Stomach (tissue), 9 donors: ENCODE data around the gene CCDC137. TPM values are rescaled to one million over a fixed set of nuclear protein-coding genes. Genes with fewer than 3 reads are reported as not detected.

Source experiments
- DNase-seq, 2 donors: peaks; one replicate each; pipeline versions ENCODE4 v3.0.0 to v3.0.0-alpha.2; 2013 to 2019
- H3K27ac ChIP-seq, 5 donors: fragments of 200-600 bp in 4 of 5; sonication (generic) in 4 of 5; one replicate each; pipeline ENCODE4 v1.5.1; 2013 to 2019; ENCODE audit warnings: mild to moderate bottlenecking in 1 of 5, moderate library complexity in 1 of 5
- H3K27me3 ChIP-seq, 3 donors: fragments of 200-600 bp; sonication (generic); one replicate each; pipeline ENCODE4 v1.5.1; 2017 to 2019; ENCODE audit warnings: mixed run types in 1 of 3
- H3K36me3 ChIP-seq, 4 donors: fragments of 200-600 bp; sonication (generic); 1 replicate in 3 of 4; 2 replicates in 1 of 4; pipeline ENCODE4 v1.5.1; 2016 to 2019
- H3K4me1 ChIP-seq, 4 donors: fragments of 200-600 bp; sonication (generic); one replicate each; pipeline ENCODE4 v1.5.1; 2016 to 2019
- H3K4me3 ChIP-seq, 4 donors: fragments of 200-600 bp; sonication (generic) in 3 of 4; one replicate each; pipeline ENCODE4 v1.5.1; 2016 to 2019; ENCODE audit warnings: mild to moderate bottlenecking in 1 of 4
- H3K9me3 ChIP-seq, 4 donors: fragments of 200-600 bp; sonication (generic); one replicate each; pipeline ENCODE4 v1.5.1; 2016 to 2019
- EP300 ChIP-seq: sonication (generic); formaldehyde crosslinking; IDR thresholded peaks from one replicate; pipeline ENCODE4 v1.6.1; 2017; ENCODE audit warnings: antibody characterized with exemption
- POLR2A ChIP-seq, 4 donors: fragments of 450-650 bp; IDR thresholded peaks; one replicate each; pipeline ENCODE4 v1.6.1; 2016; ENCODE audit warnings: antibody characterized with exemption in 4 of 4, control low read depth in 2 of 4, mild to moderate bottlenecking in 1 of 4, moderate library complexity in 1 of 4
- POLR2AphosphoS5 ChIP-seq, 3 donors: sonication (generic); formaldehyde crosslinking; IDR thresholded peaks; one replicate each; pipeline ENCODE4 v1.6.1; 2016; ENCODE audit warnings: antibody characterized with exemption in 3 of 3
- WGBS, 5 donors: extraction: QIAGEN DNeasy Blood & Tissue Kit in 3 of 5; methylation state at CpG; one replicate each; pipeline versions ENCODE4 v1.1.5 to v1.1.7; 2013 to 2018; 5-methylcytosine and 5-hydroxymethylcytosine counted together
- intact Hi-C: fragments of 100-400 bp; cut with DNase I; formaldehyde crosslinking; loops from one replicate; pipeline ENCODE4 v1.15.1; 2023; ENCODE audit warnings: low total_unique reads
- polyA plus RNA-seq, 3 donors: library from polyadenylated mRNA; stranded (reverse); fragments of 200-250 nt; gene quantifications; one replicate each; pipeline ENCODE4 v1.2.3, GENCODE V29; 2013
- small RNA-seq, 4 donors: library from RNA; depleted of rRNA; stranded (forward); fragments of <200 nt; gene quantifications; one replicate each; pipeline ENCODE3, GENCODE V24; 2016
- total RNA-seq, 5 donors: library from RNA; depleted of rRNA; stranded (reverse); fragments of >200 nt; gene quantifications; one replicate each; pipeline versions ENCODE4 v1.1.0 to v1.2.3, GENCODE V29; 2014 to 2016
- TF ChIP-seq, protein P1 (sequence below), 7 experiments: fragments of 450-650 bp in 4 of 7; fragments of 200-600 bp in 3 of 7; sonication (generic) in 3 of 7; IDR thresholded peaks; one replicate each; pipeline ENCODE4 v1.5.1; 2016 to 2019; ENCODE audit warnings: antibody characterized with exemption in 7 of 7, control low read depth in 2 of 7, mild to moderate bottlenecking in 1 of 7
- donor health status: healthy with polysubstance abuse.
- donor health status: Bipolar disorder and iron deficiency.
- donor health status: healthy.

The CCDC137 gene
- total and polyA plus RNA-seq, 8 donors, result 0.58 to 279 (median 19.6) TPM

DNA sequence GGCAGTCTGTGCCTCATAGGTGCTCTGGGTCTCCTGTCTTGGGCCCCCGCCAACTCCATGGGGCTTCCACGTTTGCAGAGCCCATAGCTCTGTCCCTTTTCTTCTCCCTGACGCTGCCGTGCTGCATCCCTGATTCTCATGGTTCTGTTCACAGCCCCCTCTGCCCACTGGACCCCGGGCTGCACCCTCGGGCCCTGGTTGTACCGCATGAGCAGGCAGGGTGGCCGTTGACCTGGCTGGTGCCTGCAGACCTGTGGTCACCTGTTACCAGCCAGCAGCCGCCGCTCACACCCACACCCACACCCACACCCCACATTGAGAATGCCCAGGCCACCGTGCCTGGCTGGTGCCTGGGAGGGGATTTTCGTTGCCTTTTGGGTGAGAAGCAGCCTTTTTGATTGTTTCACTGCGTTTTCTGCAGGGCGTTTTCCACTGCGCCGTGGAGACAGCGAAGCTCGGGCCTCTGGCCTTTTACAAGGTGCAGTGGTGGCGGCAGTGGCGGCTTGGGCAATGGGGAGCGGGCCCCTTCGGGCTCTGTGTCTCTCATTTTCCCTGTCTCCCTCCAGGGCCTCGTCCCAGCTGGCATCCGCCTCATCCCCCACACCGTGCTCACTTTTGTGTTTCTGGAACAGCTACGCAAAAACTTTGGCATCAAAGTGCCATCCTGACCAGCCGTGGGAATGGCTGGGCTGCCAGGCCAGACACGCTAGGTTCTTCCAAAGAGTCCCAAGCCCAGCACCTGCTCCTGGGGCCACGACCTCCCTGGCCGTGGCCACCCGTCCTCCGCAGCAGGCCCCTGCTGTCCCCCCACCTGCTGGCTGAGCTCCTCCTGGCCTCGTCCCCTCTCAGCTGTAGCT is 53.1 kb downstream of the CCDC137 start:
- WGBS, 5 donors, result 84 to 91% (median 89%) methylated on average over 25 to 33 of the region's 33 CpGs

DNA sequence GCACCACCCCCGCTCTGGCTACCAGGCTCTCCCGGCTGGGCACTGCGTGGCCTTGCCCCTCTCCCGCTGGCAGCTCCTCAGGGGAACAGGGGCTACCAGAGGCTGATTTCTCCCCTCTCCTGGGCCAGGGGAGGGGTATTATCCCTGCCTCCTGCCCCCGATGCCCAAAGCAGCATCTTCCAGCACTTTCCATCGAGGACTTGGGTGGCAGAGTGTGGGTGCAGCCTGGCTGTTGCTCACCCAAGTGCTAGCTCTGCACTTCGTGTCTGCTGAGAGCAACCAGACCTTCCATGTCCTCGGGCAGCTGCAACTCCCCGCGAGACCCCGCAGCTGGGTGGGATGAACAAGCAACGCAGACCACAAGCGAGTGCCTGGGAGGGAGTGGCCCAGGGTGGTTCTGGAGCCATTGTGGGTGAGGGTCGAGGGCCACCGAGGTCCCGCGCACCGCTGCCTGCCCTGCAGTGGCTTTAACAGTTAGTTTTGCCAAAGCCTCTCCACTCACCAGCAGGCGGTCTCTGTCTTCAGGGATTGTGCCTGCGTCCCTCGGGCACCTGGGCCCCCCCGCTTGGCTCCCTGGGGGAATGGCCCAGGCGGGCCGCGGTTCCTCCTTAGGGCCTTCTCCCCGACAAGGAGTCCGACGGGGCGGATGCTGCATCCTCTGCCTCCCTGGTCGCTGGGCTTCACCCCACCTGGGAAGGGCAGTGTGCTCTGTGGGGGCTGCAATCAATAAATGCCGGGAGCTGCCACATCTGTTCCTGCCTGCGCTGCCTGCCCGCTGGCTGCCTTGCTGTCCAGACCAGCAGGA is 53.9 kb downstream of the CCDC137 start:
- intact Hi-C loops, result no loop called here
- Histone ChIP-seq H3K27me3 (peaks cover 0 to 12% (median 0%) of the 10 kb centered on the region in 3 donors), H3K4me1 (peaks cover 16 to 31% (median 30%) of the 10 kb centered on the region in 4 donors), H3K36me3 (peaks cover 4 to 51% (median 48%) of the 10 kb centered on the region in 4 donors), H3K9me3 (no peaks in the 10 kb centered on the region), H3K4me3 (no peak overlapping the region), H3K27ac (peak overlapping the region in 1 of 5 donors; percentile 13)
- no peak for TF ChIP-seq POLR2AphosphoS5 (IDR thresholded peaks at IDR 0.05)
- TF ChIP-seq EP300, result no peak
- DNase-seq, result no peak
- 78 to 91% (median 88%) methylated on average over 23 to 33 of the region's 33 CpGs for WGBS, 5 donors

More for the DNA sequence above, 53.1 kb downstream of the CCDC137 start:
- no peak overlapping the region for H3K27ac ChIP-seq
- peaks cover 0 to 8% (median 0%) of the 10 kb centered on the region in 3 donors for H3K27me3 ChIP-seq
- intact Hi-C loops, result no loop called here
- no peak overlapping the region for H3K4me3 ChIP-seq
- H3K4me1 ChIP-seq, result peaks cover 17 to 38% (median 34%) of the 10 kb centered on the region in 4 donors
- TF ChIP-seq, protein P1, sequence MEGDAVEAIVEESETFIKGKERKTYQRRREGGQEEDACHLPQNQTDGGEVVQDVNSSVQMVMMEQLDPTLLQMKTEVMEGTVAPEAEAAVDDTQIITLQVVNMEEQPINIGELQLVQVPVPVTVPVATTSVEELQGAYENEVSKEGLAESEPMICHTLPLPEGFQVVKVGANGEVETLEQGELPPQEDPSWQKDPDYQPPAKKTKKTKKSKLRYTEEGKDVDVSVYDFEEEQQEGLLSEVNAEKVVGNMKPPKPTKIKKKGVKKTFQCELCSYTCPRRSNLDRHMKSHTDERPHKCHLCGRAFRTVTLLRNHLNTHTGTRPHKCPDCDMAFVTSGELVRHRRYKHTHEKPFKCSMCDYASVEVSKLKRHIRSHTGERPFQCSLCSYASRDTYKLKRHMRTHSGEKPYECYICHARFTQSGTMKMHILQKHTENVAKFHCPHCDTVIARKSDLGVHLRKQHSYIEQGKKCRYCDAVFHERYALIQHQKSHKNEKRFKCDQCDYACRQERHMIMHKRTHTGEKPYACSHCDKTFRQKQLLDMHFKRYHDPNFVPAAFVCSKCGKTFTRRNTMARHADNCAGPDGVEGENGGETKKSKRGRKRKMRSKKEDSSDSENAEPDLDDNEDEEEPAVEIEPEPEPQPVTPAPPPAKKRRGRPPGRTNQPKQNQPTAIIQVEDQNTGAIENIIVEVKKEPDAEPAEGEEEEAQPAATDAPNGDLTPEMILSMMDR (IDR thresholded peaks at IDR 0.05), result no peak
- TF ChIP-seq POLR2A (IDR thresholded peaks at IDR 0.05), result no peak
- no peak for TF ChIP-seq POLR2AphosphoS5 (IDR thresholded peaks at IDR 0.05)
- no peak for TF ChIP-seq EP300
- no peaks in the 10 kb centered on the region for H3K9me3 ChIP-seq
- peaks cover 4 to 54% (median 49%) of the 10 kb centered on the region in 4 donors for H3K36me3 ChIP-seq
- no peak for DNase-seq

DNA sequence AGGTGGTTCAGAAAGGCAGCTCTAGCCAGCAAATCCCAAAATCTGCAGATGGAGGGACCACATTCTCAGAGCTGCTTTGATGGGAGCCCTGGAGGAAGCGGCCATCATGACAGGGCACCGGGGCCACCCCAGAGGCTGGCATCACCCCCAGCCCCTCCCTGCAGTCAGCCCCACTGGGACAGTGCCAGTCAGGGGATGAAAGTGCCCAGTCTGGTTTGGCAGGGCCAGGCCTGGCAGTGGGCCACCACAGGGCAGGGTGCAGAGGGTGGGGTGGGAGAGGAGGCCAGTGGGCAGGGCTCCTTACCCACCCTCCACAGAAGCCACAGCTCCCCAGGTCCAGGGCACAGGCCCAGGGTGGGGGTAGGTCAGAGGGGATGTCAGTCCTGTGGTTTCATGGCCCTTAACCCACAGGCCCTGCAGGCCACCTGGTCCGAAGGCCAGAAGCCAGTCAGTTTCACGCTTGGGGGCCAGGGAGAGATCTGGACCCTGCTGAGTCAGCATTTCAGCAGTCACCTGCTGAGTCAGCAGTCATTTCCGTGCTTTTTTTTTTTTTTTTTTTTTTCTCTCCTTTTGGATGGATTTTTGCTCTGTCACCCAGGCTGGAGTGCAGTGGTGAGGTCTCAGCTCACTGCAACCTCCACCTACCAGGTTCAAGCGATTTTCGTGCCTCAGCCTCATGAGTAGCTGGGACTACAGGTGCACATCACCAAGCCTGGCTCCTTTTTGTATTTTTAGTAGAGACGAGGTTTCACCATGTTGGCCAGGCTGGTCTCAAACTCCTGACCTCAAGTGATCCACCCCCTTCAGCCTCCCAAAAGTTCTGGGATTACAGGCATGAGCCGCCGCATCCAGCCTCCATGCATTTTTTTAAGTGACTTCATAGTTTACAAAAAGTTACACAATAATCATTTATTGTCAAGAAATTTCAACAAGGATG is 55.9 kb downstream of the CCDC137 start:
- no peaks in the 10 kb centered on the region for H3K9me3 ChIP-seq
- H3K36me3 ChIP-seq, result peaks cover 4 to 33% (median 32%) of the 10 kb centered on the region in 4 donors
- peaks cover 0 to 26% (median 0%) of the 10 kb centered on the region in 3 donors for H3K27me3 ChIP-seq
- 28 to 43% (median 37%) methylated on average over 8 to 10 of the region's 10 CpGs for WGBS, 5 donors
- peak overlapping the region; percentile 30 to 76 (median 65) for H3K27ac ChIP-seq
- intact Hi-C loops, result no loop called here
- no peak overlapping the region for H3K4me3 ChIP-seq
- DNase-seq, result peak; percentile 70 to 94
- peaks cover 16 to 45% (median 32%) of the 10 kb centered on the region in 4 donors for H3K4me1 ChIP-seq
- peak in 2 of 3 donors; percentile 65 to 82 for TF ChIP-seq POLR2AphosphoS5 (IDR thresholded peaks at IDR 0.05)
- TF ChIP-seq, protein P1 (IDR thresholded peaks at IDR 0.05), result no peak

Small RNA genes within 50 kb of the gene (small RNA-seq; reads per million reads assigned to genes)
- gene MIR6786, result 0 to 0.20 (median 0) reads per million in 4 donors

Other genes starting within 250 kb of the CCDC137 start
- 1,000 to 10,000 TPM in 4 of 5 donors, 100 to 1,000 TPM in 1; 978 to 2,952 (median 1,777) TPM for gene ACTG1, start 153.9 kb upstream of the CCDC137 start, total RNA-seq
- 1,000 to 10,000 TPM; 1,866 to 2,457 (median 2,070) TPM for gene ACTG1, start 153.9 kb upstream of the CCDC137 start, polyA plus RNA-seq
- 10 to 100 TPM in 1 of 5 donors, 1 to 10 TPM in 3, not detected in 1; 2.8 to 21.7 (median 6.2) TPM for gene FSCN2, start 138.4 kb upstream of the CCDC137 start, total RNA-seq
- gene FSCN2, start 138.4 kb upstream of the CCDC137 start, polyA plus RNA-seq, result 1 to 10 TPM in 2 of 3 donors, under 1 TPM in 1; 0.90 to 2.7 (median 2.1) TPM
- 100 to 1,000 TPM in 1 of 5 donors, 10 to 100 TPM in 4; 11.9 to 130 (median 51.8) TPM for gene FAAP100, start 114.4 kb upstream of the CCDC137 start, total RNA-seq
- gene FAAP100, start 114.4 kb upstream of the CCDC137 start, polyA plus RNA-seq, result 10 to 100 TPM; 12.2 to 17.1 (median 17.0) TPM
- gene NPLOC4, start 29.6 kb upstream of the CCDC137 start, total RNA-seq, result 100 to 1,000 TPM in 3 of 5 donors, 10 to 100 TPM in 2; 53.3 to 284 (median 103) TPM
- gene NPLOC4, start 29.6 kb upstream of the CCDC137 start, polyA plus RNA-seq, result 10 to 100 TPM; 24.0 to 25.3 (median 24.4) TPM
- gene TSPAN10, start 29.5 kb upstream of the CCDC137 start, total RNA-seq, result not detected
- gene TSPAN10, start 29.5 kb upstream of the CCDC137 start, polyA plus RNA-seq, result 1 to 10 TPM; 1.1 to 1.5 (median 1.2) TPM
- gene PDE6G, start 10.2 kb upstream of the CCDC137 start, total RNA-seq, result 1 to 10 TPM in 1 of 5 donors, not detected in 4; 2.0 TPM
- gene PDE6G, start 10.2 kb upstream of the CCDC137 start, polyA plus RNA-seq, result 1 to 10 TPM in 1 of 3 donors, under 1 TPM in 2; 0.85 to 2.6 (median 0.93) TPM
- 100 to 1,000 TPM in 2 of 5 donors, 10 to 100 TPM in 1, 1 to 10 TPM in 1, not detected in 1; 9.9 to 112 (median 61.2) TPM for gene OXLD1, start 132 bp upstream of the CCDC137 start, total RNA-seq
- gene OXLD1, start 132 bp upstream of the CCDC137 start, polyA plus RNA-seq, result 10 to 100 TPM; 59.6 to 82.2 (median 64.5) TPM
- gene ARL16, start 17.1 kb downstream of the CCDC137 start, total RNA-seq, result 100 to 1,000 TPM in 1 of 5 donors, 10 to 100 TPM in 3, 1 to 10 TPM in 1; 8.1 to 109 (median 25.7) TPM
- gene ARL16, start 17.1 kb downstream of the CCDC137 start, polyA plus RNA-seq, result 10 to 100 TPM; 43.5 to 67.1 (median 55.6) TPM
- gene HGS, start 17.3 kb downstream of the CCDC137 start, total RNA-seq, result 100 to 1,000 TPM in 4 of 5 donors, 10 to 100 TPM in 1; 52.0 to 275 (median 142) TPM
- gene HGS, start 17.3 kb downstream of the CCDC137 start, polyA plus RNA-seq, result 100 to 1,000 TPM in 2 of 3 donors, 10 to 100 TPM in 1; 86.1 to 138 (median 105) TPM
- 100 to 1,000 TPM in 1 of 5 donors, 10 to 100 TPM in 3, 1 to 10 TPM in 1; 3.5 to 146 (median 47.8) TPM for gene MRPL12, start 36.6 kb downstream of the CCDC137 start, total RNA-seq
- 100 to 1,000 TPM in 2 of 3 donors, 10 to 100 TPM in 1; 90.6 to 178 (median 158) TPM for gene MRPL12, start 36.6 kb downstream of the CCDC137 start, polyA plus RNA-seq
- gene SLC25A10, start 45.5 kb downstream of the CCDC137 start, total RNA-seq, result 10 to 100 TPM in 3 of 5 donors, 1 to 10 TPM in 2; 3.5 to 55.6 (median 17.6) TPM
- gene SLC25A10, start 45.5 kb downstream of the CCDC137 start, polyA plus RNA-seq, result 10 to 100 TPM; 33.2 to 40.7 (median 34.1) TPM
- under 1 TPM in 1 of 5 donors, not detected in 4; 0.55 TPM for gene GCGR, start 137.4 kb downstream of the CCDC137 start, total RNA-seq
- gene GCGR, start 137.4 kb downstream of the CCDC137 start, polyA plus RNA-seq, result under 1 TPM in 1 of 3 donors, not detected in 2; 0.38 TPM
- 100 to 1,000 TPM in 1 of 5 donors, 10 to 100 TPM in 4; 23.7 to 150 (median 51.0) TPM for gene MCRIP1, start 166.6 kb downstream of the CCDC137 start, total RNA-seq
- gene MCRIP1, start 166.6 kb downstream of the CCDC137 start, polyA plus RNA-seq, result 100 to 1,000 TPM; 104 to 144 (median 114) TPM
- not detected for gene PPP1R27, start 168.3 kb downstream of the CCDC137 start, total RNA-seq
- gene PPP1R27, start 168.3 kb downstream of the CCDC137 start, polyA plus RNA-seq, result 1 to 10 TPM in 1 of 3 donors, under 1 TPM in 1, not detected in 1; 0.58 to 2.0 TPM
- 1,000 to 10,000 TPM in 2 of 5 donors, 100 to 1,000 TPM in 3; 401 to 1,308 (median 815) TPM for gene P4HB, start 193.8 kb downstream of the CCDC137 start, total RNA-seq
- 100 to 1,000 TPM; 426 to 709 (median 528) TPM for gene P4HB, start 193.8 kb downstream of the CCDC137 start, polyA plus RNA-seq
- 100 to 1,000 TPM in 3 of 5 donors, 10 to 100 TPM in 2; 57.1 to 435 (median 117) TPM for gene ARHGDIA, start 204.6 kb downstream of the CCDC137 start, total RNA-seq
- gene ARHGDIA, start 204.6 kb downstream of the CCDC137 start, polyA plus RNA-seq, result 100 to 1,000 TPM; 154 to 240 (median 212) TPM
- 100 to 1,000 TPM in 2 of 5 donors, 10 to 100 TPM in 2, 1 to 10 TPM in 1; 5.8 to 224 (median 90.1) TPM for gene ALYREF, start 224.8 kb downstream of the CCDC137 start, total RNA-seq
- 10 to 100 TPM; 33.6 to 42.3 (median 36.8) TPM for gene ALYREF, start 224.8 kb downstream of the CCDC137 start, polyA plus RNA-seq
- gene ANAPC11, start 225.0 kb downstream of the CCDC137 start, total RNA-seq, result 100 to 1,000 TPM in 3 of 5 donors, 10 to 100 TPM in 2; 49.8 to 141 (median 108) TPM
- gene ANAPC11, start 225.0 kb downstream of the CCDC137 start, polyA plus RNA-seq, result 100 to 1,000 TPM; 231 to 276 (median 257) TPM
- 1 to 10 TPM in 2 of 5 donors, not detected in 3; 1.4 to 2.0 TPM for gene NPB, start 235.5 kb downstream of the CCDC137 start, total RNA-seq
- under 1 TPM in 2 of 3 donors, not detected in 1; 0.83 to 0.93 TPM for gene NPB, start 235.5 kb downstream of the CCDC137 start, polyA plus RNA-seq
- gene PCYT2, start 244.7 kb downstream of the CCDC137 start, total RNA-seq, result 100 to 1,000 TPM in 2 of 5 donors, 10 to 100 TPM in 3; 17.5 to 119 (median 27.2) TPM
- 10 to 100 TPM; 39.7 to 51.7 (median 42.8) TPM for gene PCYT2, start 244.7 kb downstream of the CCDC137 start, polyA plus RNA-seq